Colonic mucosa (tissue), 4 donors: Measurements from ENCODE around the gene UBAP2L. TPM values are rescaled to one million over a fixed set of nuclear protein-coding genes. Genes with fewer than 3 reads are reported as not detected.
"Not testable (repeated sequence)": the region's sequence is repeated elsewhere in the genome, so short reads cannot be mapped to it uniquely, and the experiment has no call there.

Experiments
- DNase-seq: peaks from one replicate; pipeline ENCODE4 v3.0.0-alpha.2; 2020
- H3K27ac ChIP-seq: fragments of 200-600 bp; one replicate; pipeline ENCODE4 v1.8.0; 2021
- H3K27me3 ChIP-seq: fragments of 200-600 bp; one replicate; pipeline ENCODE4 v1.8.0; 2021
- H3K36me3 ChIP-seq: fragments of 200-600 bp; one replicate; pipeline ENCODE4 v1.8.0; 2021
- H3K4me1 ChIP-seq: fragments of 200-600 bp; one replicate; pipeline ENCODE4 v1.8.0; 2021; ENCODE audit warnings: mild to moderate bottlenecking
- H3K4me3 ChIP-seq: fragments of 200-600 bp; one replicate; pipeline ENCODE4 v1.8.0; 2021
- H3K9ac ChIP-seq, 2 donors: one replicate each; pipeline ENCODE4 v1.7.0; 2013; ENCODE audit warnings: control low read depth in 2 of 2, low read depth in 2 of 2, low read length in 2 of 2
- H3K9me3 ChIP-seq: fragments of 200-600 bp; one replicate; pipeline ENCODE4 v1.8.0; 2021
- CTCF ChIP-seq: fragments of 200-600 bp; IDR thresholded peaks from one replicate; pipeline ENCODE4 v1.8.0; 2022; ENCODE audit warnings: antibody characterized with exemption, mild to moderate bottlenecking
- intact Hi-C: fragments of 100-400 bp; cut with DNase I; formaldehyde crosslinking; loops from one replicate; pipeline ENCODE4 v1.14.1; 2022
- total RNA-seq, 2 donors: library from RNA; stranded (reverse); fragmentation: NEBNext Ultra II Directional in 1 of 2; extraction: Animal tissue kit (Norgen Biotek cat#: 25700) in 1 of 2; gene quantifications; one replicate each; pipeline ENCODE4 v1.2.1, GENCODE V29; 2021
- donor health status: healthy.
- donor health status: DM: no; HTN: no; CAD: no.
- donor health status: DM: no; HTN: no; CAD: no.

UBAP2L gene
- total RNA-seq, 2 donors from 2014 or later: 84.8 to 102 TPM

- intact Hi-C loops: no loop called here
- no peak overlapping the region for H3K9ac ChIP-seq
- no peak for DNase-seq
- no peak overlapping the region for H3K27ac ChIP-seq
- H3K4me3 ChIP-seq: no peak overlapping the region
- TF ChIP-seq CTCF: no peak
- no peaks in the 10 kb centered on the region for H3K9me3 ChIP-seq
- no peaks in the 10 kb centered on the region for H3K36me3 ChIP-seq
- no peaks in the 10 kb centered on the region for H3K4me1 ChIP-seq
- H3K27me3 ChIP-seq: no peaks in the 10 kb centered on the region
Observed at GRCh38 chr1:154304664-154305337, 84.0 kb downstream of the UBAP2L start.

GRCh38 chr1:154306151-154306550 lies 85.4 kb downstream of the UBAP2L start:
- H3K36me3 ChIP-seq: no peaks in the 10 kb centered on the region

DNA sequence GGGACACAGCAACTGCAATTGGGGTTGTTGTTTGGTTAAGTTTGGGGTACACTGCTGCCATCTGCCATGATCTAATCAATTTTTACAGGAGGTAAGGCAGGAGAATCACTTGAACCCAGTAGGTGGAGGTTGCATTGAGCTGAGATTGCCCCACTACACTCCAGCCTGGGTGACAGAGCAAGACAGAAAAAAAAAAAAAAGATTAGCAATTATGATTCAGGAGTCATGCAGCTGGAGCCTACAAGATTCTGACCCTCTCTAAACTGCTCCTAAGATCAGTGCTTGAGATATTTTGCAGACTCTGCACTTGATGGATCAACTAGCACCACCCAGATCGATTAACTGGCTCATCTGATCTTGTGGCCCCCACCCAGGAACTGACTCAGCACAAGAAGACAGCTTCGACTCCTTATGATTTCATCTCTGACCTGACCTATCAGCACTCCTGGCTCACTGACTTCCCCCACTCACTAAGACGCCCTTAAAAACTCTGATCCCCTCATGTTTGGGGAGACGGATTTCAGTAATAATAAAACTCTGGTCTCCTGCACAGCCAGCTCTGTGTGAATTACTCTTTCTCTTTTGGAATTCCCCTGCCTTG lies 87.0 kb downstream of the UBAP2L start:
- H3K4me3 ChIP-seq, H3K27ac ChIP-seq, H3K27me3 ChIP-seq, H3K4me1 ChIP-seq, H3K9ac ChIP-seq, H3K36me3 ChIP-seq, intact Hi-C loops, H3K9me3 ChIP-seq, DNase-seq: not testable (repeated sequence)

More at GRCh38 chr1:154306151-154306550, 85.4 kb downstream of the UBAP2L start:
- no peaks in the 10 kb centered on the region for H3K27me3 ChIP-seq
- no peak overlapping the region for H3K4me3 ChIP-seq
- TF ChIP-seq CTCF: no peak
- no peak overlapping the region for H3K27ac ChIP-seq
- no peak overlapping the region for H3K9ac ChIP-seq
- H3K4me1 ChIP-seq: no peaks in the 10 kb centered on the region
- H3K9me3 ChIP-seq: no peaks in the 10 kb centered on the region
- intact Hi-C loops: no loop called here
- DNase-seq: no peak

DNA sequence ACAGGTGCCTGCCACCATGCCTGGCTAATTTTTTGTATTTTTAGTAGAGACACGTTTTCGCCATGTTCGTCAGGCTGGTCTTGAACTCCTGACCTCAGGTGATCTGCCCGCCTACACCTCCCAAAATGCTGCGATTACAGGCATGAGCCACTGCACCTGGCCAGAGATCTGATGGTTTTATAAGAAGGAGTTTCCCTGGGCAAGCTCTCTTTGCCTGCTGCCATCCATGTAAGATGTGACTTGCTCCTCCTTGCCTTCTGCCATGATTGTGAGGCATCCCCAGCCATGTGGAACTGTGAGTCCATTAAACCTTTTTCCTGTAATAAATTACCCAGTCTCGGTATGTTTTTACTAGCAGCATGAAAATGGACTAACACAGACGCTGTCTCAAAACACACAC lies 88.4 kb downstream of the UBAP2L start:
- intact Hi-C loops, H3K36me3 ChIP-seq, H3K27me3 ChIP-seq, H3K9ac ChIP-seq, H3K4me1 ChIP-seq, H3K4me3 ChIP-seq, DNase-seq, H3K9me3 ChIP-seq, H3K27ac ChIP-seq: not testable (repeated sequence)

DNA sequence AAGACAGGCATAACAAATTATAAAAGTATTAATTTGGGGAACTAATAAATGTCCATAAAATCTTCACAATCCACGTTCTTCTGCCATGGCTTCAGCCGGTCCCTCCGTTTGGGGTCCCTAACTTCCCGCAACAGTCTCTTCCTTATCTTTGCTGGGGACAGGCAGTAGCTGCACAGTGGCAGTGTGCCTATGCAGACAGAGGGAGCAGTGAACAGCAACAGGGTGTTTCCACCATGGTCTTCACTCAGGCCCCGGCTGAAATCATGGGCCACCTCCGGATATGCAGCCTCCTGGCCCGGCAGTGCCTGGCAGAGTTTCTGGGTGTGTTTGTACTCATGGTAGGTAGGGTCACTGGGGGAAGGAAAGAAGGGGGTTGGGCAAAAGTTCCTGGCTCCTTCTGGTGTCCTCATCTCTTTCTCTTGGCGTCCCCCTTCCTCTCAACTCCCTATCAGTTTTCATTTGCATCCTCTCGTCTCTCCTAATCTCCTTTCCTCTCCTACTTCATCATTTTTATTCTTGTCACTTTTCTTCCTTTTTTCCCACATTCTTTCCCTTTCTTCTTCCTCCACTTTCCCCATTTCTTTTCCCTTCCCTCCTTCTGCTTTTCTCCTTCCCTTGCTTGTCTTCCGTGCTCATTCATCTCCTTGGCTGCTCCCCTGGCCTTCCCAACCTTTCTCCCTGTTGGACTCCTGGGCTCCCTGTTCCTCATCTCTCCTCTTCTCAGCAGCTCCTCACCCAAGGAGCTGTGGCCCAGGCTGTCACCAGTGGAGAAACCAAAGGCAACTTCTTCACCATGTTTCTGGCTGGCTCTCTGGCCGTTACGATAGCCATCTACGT lies 91.7 kb downstream of the UBAP2L start:
- H3K27ac ChIP-seq, H3K4me1 ChIP-seq, H3K27me3 ChIP-seq, H3K9me3 ChIP-seq, DNase-seq, H3K9ac ChIP-seq, intact Hi-C loops, H3K4me3 ChIP-seq, H3K36me3 ChIP-seq: not testable (repeated sequence)

GRCh38 chr1:154313066-154313356 lies 92.3 kb downstream of the UBAP2L start:
- no peak for TF ChIP-seq CTCF
- Histone ChIP-seq H3K27me3 (no peaks in the 10 kb centered on the region), H3K9ac (no peak overlapping the region), H3K4me3 (no peak overlapping the region), H3K9me3 (no peaks in the 10 kb centered on the region), H3K27ac (no peak overlapping the region), H3K36me3 (no peaks in the 10 kb centered on the region), H3K4me1 (no peaks in the 10 kb centered on the region)
- intact Hi-C loops: no loop called here
- no peak for DNase-seq

DNA sequence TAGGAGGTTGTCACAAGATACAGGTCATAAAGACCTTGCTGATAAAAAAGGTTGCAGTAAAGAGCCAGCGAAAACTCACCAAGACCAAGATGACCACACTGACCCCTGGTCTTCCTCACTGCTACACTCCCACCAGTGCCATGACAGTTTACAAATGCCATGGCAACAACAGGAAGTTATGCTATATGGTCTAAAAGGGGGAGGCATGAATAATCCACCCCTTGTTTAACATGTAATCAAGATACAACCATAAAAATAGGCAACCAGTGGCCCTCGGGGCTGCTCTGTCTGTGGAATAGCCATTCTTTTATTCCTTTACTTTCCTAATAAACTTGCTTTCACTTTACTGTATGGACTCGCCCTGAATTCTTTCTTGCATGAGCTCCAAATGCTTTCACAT lies 93.5 kb downstream of the UBAP2L start:
- H3K4me1 ChIP-seq, H3K9ac ChIP-seq, H3K36me3 ChIP-seq, H3K27ac ChIP-seq, intact Hi-C loops, H3K4me3 ChIP-seq, H3K27me3 ChIP-seq, H3K9me3 ChIP-seq, DNase-seq: not testable (repeated sequence)
